ENCODE results near the gene FHIP2A.

DNA sequence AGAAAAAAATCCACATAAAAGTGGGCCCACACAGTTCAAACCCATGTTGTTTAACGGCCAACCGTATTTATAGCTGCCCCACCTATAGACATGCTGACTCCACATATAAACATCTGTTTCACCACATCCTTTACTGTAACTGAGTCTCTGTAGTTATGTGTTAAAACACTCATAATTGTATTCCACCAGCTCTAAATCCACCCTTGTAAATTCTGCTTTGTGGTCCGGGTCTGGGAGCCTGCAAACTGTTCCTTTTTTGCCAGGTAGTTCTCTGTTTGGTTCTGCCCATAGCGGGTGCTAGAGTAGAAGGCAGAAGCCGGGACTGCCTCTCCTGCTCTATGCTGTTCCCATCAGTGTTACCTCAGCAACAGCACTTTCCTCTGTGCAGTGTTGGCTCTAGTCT lies 20.2 kb upstream of the FHIP2A start:
- TF ChIP-seq, protein P1, sequence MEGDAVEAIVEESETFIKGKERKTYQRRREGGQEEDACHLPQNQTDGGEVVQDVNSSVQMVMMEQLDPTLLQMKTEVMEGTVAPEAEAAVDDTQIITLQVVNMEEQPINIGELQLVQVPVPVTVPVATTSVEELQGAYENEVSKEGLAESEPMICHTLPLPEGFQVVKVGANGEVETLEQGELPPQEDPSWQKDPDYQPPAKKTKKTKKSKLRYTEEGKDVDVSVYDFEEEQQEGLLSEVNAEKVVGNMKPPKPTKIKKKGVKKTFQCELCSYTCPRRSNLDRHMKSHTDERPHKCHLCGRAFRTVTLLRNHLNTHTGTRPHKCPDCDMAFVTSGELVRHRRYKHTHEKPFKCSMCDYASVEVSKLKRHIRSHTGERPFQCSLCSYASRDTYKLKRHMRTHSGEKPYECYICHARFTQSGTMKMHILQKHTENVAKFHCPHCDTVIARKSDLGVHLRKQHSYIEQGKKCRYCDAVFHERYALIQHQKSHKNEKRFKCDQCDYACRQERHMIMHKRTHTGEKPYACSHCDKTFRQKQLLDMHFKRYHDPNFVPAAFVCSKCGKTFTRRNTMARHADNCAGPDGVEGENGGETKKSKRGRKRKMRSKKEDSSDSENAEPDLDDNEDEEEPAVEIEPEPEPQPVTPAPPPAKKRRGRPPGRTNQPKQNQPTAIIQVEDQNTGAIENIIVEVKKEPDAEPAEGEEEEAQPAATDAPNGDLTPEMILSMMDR (IDR thresholded peaks at IDR 0.05) = no peak
- TF ChIP-seq, protein P2, sequence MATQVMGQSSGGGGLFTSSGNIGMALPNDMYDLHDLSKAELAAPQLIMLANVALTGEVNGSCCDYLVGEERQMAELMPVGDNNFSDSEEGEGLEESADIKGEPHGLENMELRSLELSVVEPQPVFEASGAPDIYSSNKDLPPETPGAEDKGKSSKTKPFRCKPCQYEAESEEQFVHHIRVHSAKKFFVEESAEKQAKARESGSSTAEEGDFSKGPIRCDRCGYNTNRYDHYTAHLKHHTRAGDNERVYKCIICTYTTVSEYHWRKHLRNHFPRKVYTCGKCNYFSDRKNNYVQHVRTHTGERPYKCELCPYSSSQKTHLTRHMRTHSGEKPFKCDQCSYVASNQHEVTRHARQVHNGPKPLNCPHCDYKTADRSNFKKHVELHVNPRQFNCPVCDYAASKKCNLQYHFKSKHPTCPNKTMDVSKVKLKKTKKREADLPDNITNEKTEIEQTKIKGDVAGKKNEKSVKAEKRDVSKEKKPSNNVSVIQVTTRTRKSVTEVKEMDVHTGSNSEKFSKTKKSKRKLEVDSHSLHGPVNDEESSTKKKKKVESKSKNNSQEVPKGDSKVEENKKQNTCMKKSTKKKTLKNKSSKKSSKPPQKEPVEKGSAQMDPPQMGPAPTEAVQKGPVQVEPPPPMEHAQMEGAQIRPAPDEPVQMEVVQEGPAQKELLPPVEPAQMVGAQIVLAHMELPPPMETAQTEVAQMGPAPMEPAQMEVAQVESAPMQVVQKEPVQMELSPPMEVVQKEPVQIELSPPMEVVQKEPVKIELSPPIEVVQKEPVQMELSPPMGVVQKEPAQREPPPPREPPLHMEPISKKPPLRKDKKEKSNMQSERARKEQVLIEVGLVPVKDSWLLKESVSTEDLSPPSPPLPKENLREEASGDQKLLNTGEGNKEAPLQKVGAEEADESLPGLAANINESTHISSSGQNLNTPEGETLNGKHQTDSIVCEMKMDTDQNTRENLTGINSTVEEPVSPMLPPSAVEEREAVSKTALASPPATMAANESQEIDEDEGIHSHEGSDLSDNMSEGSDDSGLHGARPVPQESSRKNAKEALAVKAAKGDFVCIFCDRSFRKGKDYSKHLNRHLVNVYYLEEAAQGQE (IDR thresholded peaks at IDR 0.05; ENCODE audit: insufficient read depth in 1 of 2, low read depth in 2 of 2, low read length in 1 of 2) = no peak
